Measurements from ENCODE around the gene LSMEM2.
A peak's percentile ranks its signal among the peaks of the same experiment; 100 is the strongest.
"Not testable (repeated sequence)": the region's sequence is repeated elsewhere in the genome, so short reads cannot be mapped to it uniquely, and the experiment has no call there.

Gene LSMEM2

GRCh38 chr3:50312041-50312440, 33.2 kb downstream of the LSMEM2 start:
- not testable (repeated sequence) for DNase-seq; H3K9me3 ChIP-seq (ENCODE audit: control insufficient read depth, low read length); H3K27me3 ChIP-seq (replicated peaks; ENCODE audit: control insufficient read depth, insufficient read depth, low read length, poor library complexity, severe bottlenecking); H3K36me3 ChIP-seq (ENCODE audit: control insufficient read depth, insufficient read depth, low read length); H3K27ac ChIP-seq (ENCODE audit: insufficient read depth, low read length, poor library complexity, severe bottlenecking); H3K4me3 ChIP-seq (ENCODE audit: insufficient read depth, low read depth, low read length, poor library complexity, severe bottlenecking); H3K4me1 ChIP-seq (ENCODE audit: control insufficient read depth, insufficient read depth, low read length, poor library complexity, severe bottlenecking)

- no peaks in the 10 kb centered on the region for H3K27me3 ChIP-seq (replicated peaks; ENCODE audit: control insufficient read depth, insufficient read depth, low read length, poor library complexity, severe bottlenecking)
- H3K9me3 ChIP-seq (ENCODE audit: control insufficient read depth, low read length): no peaks in the 10 kb centered on the region
- H3K36me3 ChIP-seq (ENCODE audit: control insufficient read depth, insufficient read depth, low read length): no peaks in the 10 kb centered on the region
- H3K4me3 ChIP-seq (ENCODE audit: insufficient read depth, low read depth, low read length, poor library complexity, severe bottlenecking): no peak overlapping the region
- peaks cover 20% of the 10 kb centered on the region for H3K4me1 ChIP-seq (ENCODE audit: control insufficient read depth, insufficient read depth, low read length, poor library complexity, severe bottlenecking)
- no peak for DNase-seq
- H3K27ac ChIP-seq (ENCODE audit: insufficient read depth, low read length, poor library complexity, severe bottlenecking): no peak overlapping the region
These were observed 35.5 kb downstream of the LSMEM2 start for GRCh38 chr3:50314342-50314741.

GRCh38 chr3:50314816-50315215, 35.9 kb downstream of the LSMEM2 start:
- Histone ChIP-seq H3K4me1 (ENCODE audit: control insufficient read depth, insufficient read depth, low read length, poor library complexity, severe bottlenecking) (peaks cover 21% of the 10 kb centered on the region), H3K9me3 (ENCODE audit: control insufficient read depth, low read length) (no peaks in the 10 kb centered on the region), H3K4me3 (ENCODE audit: insufficient read depth, low read depth, low read length, poor library complexity, severe bottlenecking) (no peak overlapping the region), H3K36me3 (ENCODE audit: control insufficient read depth, insufficient read depth, low read length) (no peaks in the 10 kb centered on the region), H3K27me3 (replicated peaks; ENCODE audit: control insufficient read depth, insufficient read depth, low read length, poor library complexity, severe bottlenecking) (no peaks in the 10 kb centered on the region), H3K27ac (ENCODE audit: insufficient read depth, low read length, poor library complexity, severe bottlenecking) (no peak overlapping the region)
- DNase-seq: no peak

- DNase-seq: peak; percentile 66 to 75 (median 71)
- Histone ChIP-seq H3K27ac (ENCODE audit: insufficient read depth, low read length, poor library complexity, severe bottlenecking) (peak overlapping the region; percentile 50), H3K4me1 (ENCODE audit: control insufficient read depth, insufficient read depth, low read length, poor library complexity, severe bottlenecking) (peaks cover 38% of the 10 kb centered on the region), H3K27me3 (replicated peaks; ENCODE audit: control insufficient read depth, insufficient read depth, low read length, poor library complexity, severe bottlenecking) (no peaks in the 10 kb centered on the region), H3K4me3 (ENCODE audit: insufficient read depth, low read depth, low read length, poor library complexity, severe bottlenecking) (peak overlapping the region; percentile 38), H3K9me3 (ENCODE audit: control insufficient read depth, low read length) (no peaks in the 10 kb centered on the region), H3K36me3 (ENCODE audit: control insufficient read depth, insufficient read depth, low read length) (no peaks in the 10 kb centered on the region)
These were observed 37.9 kb downstream of the LSMEM2 start for GRCh38 chr3:50316657-50317242.

- Histone ChIP-seq H3K27me3 (replicated peaks; ENCODE audit: control insufficient read depth, insufficient read depth, low read length, poor library complexity, severe bottlenecking) (no peaks in the 10 kb centered on the region), H3K4me3 (ENCODE audit: insufficient read depth, low read depth, low read length, poor library complexity, severe bottlenecking) (peak overlapping the region; percentile 38), H3K9me3 (ENCODE audit: control insufficient read depth, low read length) (no peaks in the 10 kb centered on the region), H3K4me1 (ENCODE audit: control insufficient read depth, insufficient read depth, low read length, poor library complexity, severe bottlenecking) (peaks cover 41% of the 10 kb centered on the region), H3K27ac (ENCODE audit: insufficient read depth, low read length, poor library complexity, severe bottlenecking) (peak overlapping the region; percentile 50), H3K36me3 (ENCODE audit: control insufficient read depth, insufficient read depth, low read length) (no peaks in the 10 kb centered on the region)
- DNase-seq: no peak
These were observed 38.4 kb downstream of the LSMEM2 start for GRCh38 chr3:50317300-50317699.

GRCh38 chr3:50318163-50318562, 39.3 kb downstream of the LSMEM2 start:
- Histone ChIP-seq H3K27ac (ENCODE audit: insufficient read depth, low read length, poor library complexity, severe bottlenecking) (no peak overlapping the region), H3K36me3 (ENCODE audit: control insufficient read depth, insufficient read depth, low read length) (no peaks in the 10 kb centered on the region), H3K4me3 (ENCODE audit: insufficient read depth, low read depth, low read length, poor library complexity, severe bottlenecking) (no peak overlapping the region), H3K27me3 (replicated peaks; ENCODE audit: control insufficient read depth, insufficient read depth, low read length, poor library complexity, severe bottlenecking) (no peaks in the 10 kb centered on the region), H3K9me3 (ENCODE audit: control insufficient read depth, low read length) (no peaks in the 10 kb centered on the region), H3K4me1 (ENCODE audit: control insufficient read depth, insufficient read depth, low read length, poor library complexity, severe bottlenecking) (peaks cover 41% of the 10 kb centered on the region)
- no peak for DNase-seq

- Histone ChIP-seq H3K27me3 (replicated peaks; ENCODE audit: control insufficient read depth, insufficient read depth, low read length, poor library complexity, severe bottlenecking) (no peaks in the 10 kb centered on the region), H3K9me3 (ENCODE audit: control insufficient read depth, low read length) (no peaks in the 10 kb centered on the region), H3K4me3 (ENCODE audit: insufficient read depth, low read depth, low read length, poor library complexity, severe bottlenecking) (no peak overlapping the region), H3K36me3 (ENCODE audit: control insufficient read depth, insufficient read depth, low read length) (no peaks in the 10 kb centered on the region), H3K4me1 (ENCODE audit: control insufficient read depth, insufficient read depth, low read length, poor library complexity, severe bottlenecking) (peaks cover 41% of the 10 kb centered on the region), H3K27ac (ENCODE audit: insufficient read depth, low read length, poor library complexity, severe bottlenecking) (no peak overlapping the region)
- no peak for DNase-seq
These were observed 39.7 kb downstream of the LSMEM2 start for GRCh38 chr3:50318615-50319014.

- no peaks in the 10 kb centered on the region for H3K36me3 ChIP-seq (ENCODE audit: control insufficient read depth, insufficient read depth, low read length)
- no peak for DNase-seq
- H3K27ac ChIP-seq (ENCODE audit: insufficient read depth, low read length, poor library complexity, severe bottlenecking): no peak overlapping the region
- H3K27me3 ChIP-seq (replicated peaks; ENCODE audit: control insufficient read depth, insufficient read depth, low read length, poor library complexity, severe bottlenecking): no peaks in the 10 kb centered on the region
- H3K4me1 ChIP-seq (ENCODE audit: control insufficient read depth, insufficient read depth, low read length, poor library complexity, severe bottlenecking): peaks cover 41% of the 10 kb centered on the region
- H3K4me3 ChIP-seq (ENCODE audit: insufficient read depth, low read depth, low read length, poor library complexity, severe bottlenecking): no peak overlapping the region
- H3K9me3 ChIP-seq (ENCODE audit: control insufficient read depth, low read length): no peaks in the 10 kb centered on the region
These were observed 40.5 kb downstream of the LSMEM2 start for GRCh38 chr3:50319181-50319893.

GRCh38 chr3:50319894-50320625, 41.2 kb downstream of the LSMEM2 start:
- DNase-seq: no peak
- no peaks in the 10 kb centered on the region for H3K36me3 ChIP-seq (ENCODE audit: control insufficient read depth, insufficient read depth, low read length)
- H3K27me3 ChIP-seq (replicated peaks; ENCODE audit: control insufficient read depth, insufficient read depth, low read length, poor library complexity, severe bottlenecking): no peaks in the 10 kb centered on the region
- H3K4me3 ChIP-seq (ENCODE audit: insufficient read depth, low read depth, low read length, poor library complexity, severe bottlenecking): peak overlapping the region; percentile 93
- H3K27ac ChIP-seq (ENCODE audit: insufficient read depth, low read length, poor library complexity, severe bottlenecking): no peak overlapping the region
- H3K4me1 ChIP-seq (ENCODE audit: control insufficient read depth, insufficient read depth, low read length, poor library complexity, severe bottlenecking): peaks cover 41% of the 10 kb centered on the region
- H3K9me3 ChIP-seq (ENCODE audit: control insufficient read depth, low read length): no peaks in the 10 kb centered on the region

GRCh38 chr3:50320853-50321335, 42.0 kb downstream of the LSMEM2 start:
- H3K27ac ChIP-seq (ENCODE audit: insufficient read depth, low read length, poor library complexity, severe bottlenecking): peak overlapping the region; percentile 84

More at GRCh38 chr3:50320853-50321335, 42.0 kb downstream of the LSMEM2 start:
- H3K9me3 ChIP-seq (ENCODE audit: control insufficient read depth, low read length): no peaks in the 10 kb centered on the region
- no peaks in the 10 kb centered on the region for H3K27me3 ChIP-seq (replicated peaks; ENCODE audit: control insufficient read depth, insufficient read depth, low read length, poor library complexity, severe bottlenecking)
- H3K4me1 ChIP-seq (ENCODE audit: control insufficient read depth, insufficient read depth, low read length, poor library complexity, severe bottlenecking): peaks cover 41% of the 10 kb centered on the region
- H3K36me3 ChIP-seq (ENCODE audit: control insufficient read depth, insufficient read depth, low read length): no peaks in the 10 kb centered on the region
- H3K4me3 ChIP-seq (ENCODE audit: insufficient read depth, low read depth, low read length, poor library complexity, severe bottlenecking): peak overlapping the region; percentile 93
- DNase-seq: peak in 2 of 3 donors; percentile 20 to 48
